Dermis microvascular lymphatic vessel endothelial cell (primary cell): Measurements from ENCODE around the gene RETSAT. TPM values are rescaled to one million over a fixed set of nuclear protein-coding genes. Genes with fewer than 3 reads are reported as not detected.
A peak's percentile ranks its signal among the peaks of the same experiment; 100 is the strongest.
"Not testable (repeated sequence)": the region's sequence is repeated elsewhere in the genome, so short reads cannot be mapped to it uniquely, and the experiment has no call there.

ENCODE experiments used
- DNase-seq, 2 donors: peaks; one replicate each; pipeline versions ENCODE4 v3.0.0 to v3.0.0-alpha.2; 2010; ENCODE audit warnings: low read depth in 2 of 2
- total RNA-seq: library from RNA; depleted of rRNA; stranded (reverse); fragments of >200 nt; gene quantifications from 2 replicates; pipeline ENCODE4 v1.2.1, GENCODE V29; 2014

The RETSAT gene
- 51.6 and 54.1 TPM in 2 replicates for total RNA-seq

DNA sequence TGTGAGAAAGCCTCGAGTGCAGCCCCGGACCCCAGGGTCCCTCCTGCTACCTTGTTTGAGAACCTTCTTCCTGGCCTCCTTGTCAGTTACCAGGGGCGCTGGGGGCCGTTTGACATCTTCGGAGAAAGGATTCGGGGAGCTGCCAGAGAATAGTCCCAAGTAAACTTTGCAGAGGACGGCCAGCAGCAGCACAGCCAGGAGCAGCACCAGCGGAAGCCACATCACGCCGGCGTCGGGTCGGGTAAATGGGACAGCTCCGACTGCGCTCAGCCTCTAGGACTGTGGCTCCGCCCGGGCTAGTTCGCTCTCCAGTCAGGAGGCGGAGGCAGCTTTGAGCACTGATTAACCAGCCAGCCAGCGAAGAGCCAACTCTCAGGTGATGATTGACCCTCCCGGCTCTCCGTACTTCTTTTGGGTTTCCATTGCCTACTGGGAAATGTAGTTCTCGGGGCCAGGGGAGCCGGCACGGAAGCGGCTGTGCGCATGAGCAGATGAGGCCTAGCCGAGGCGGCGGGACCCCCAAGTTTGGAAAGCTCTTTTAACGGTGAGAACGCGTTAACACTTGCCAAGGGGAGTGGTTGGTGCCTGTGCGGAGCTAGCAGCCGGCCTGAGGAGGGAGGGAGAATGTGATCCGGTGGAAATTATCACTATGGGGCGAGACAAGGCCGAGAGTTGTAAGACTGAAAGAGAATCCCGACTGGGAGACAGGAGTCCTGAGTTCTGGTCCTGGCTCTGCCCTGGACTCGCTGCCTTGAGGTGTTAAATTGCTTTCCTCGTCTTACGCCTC, at the start of gene RETSAT, which contains the start of gene ELMOD3:
Gene RETSAT, minus strand, starts transcription at position 243 of the 787 bp plus-strand sequence. Its CDS starts 21 bp downstream, at position 222.
Gene ELMOD3, plus strand, starts transcription at position 484 of the 787 bp plus-strand sequence. CDS start 2,430 bp downstream, outside the sequence.
- DNase-seq, result peak; percentile 100

DNA sequence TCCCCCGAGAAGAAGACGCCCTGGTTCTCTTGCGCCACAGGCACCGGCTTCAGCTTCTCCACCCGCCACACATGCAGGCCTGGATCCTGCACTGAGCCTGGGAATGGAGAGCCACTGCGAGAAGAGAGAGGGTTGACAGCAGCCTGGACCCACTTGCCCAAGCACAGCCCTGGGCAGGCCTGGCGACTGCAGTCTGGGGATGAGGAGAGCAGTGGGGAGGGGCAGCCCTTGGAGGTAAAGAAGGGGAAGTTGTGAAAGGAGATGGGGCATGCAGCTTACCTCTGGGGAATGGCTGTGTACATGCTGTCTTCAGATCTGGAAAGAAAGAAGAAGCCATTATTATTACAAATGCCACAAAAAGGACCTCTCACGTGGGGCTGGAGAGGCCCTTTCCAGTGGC, 47.5 kb upstream of the RETSAT start:
- DNase-seq, result no peak

DNA sequence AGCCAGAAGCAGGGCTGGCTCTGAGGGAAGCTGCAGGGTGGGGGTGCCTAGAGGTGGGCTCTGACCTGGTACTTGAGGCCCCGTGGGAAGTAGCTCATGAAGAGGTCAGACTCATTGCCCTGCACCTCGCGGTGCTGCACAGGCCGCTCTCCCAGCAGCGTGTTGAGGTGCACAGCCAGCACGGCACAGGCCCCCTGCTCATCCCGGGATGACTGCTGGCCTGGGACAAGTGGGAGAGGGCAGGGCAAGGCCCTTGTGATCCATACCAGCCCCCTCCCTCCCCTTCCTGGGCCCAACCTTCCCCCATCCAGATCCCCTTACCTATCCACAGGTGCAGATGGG, 47.1 kb upstream of the RETSAT start:
- no peak for DNase-seq

GRCh38 chr2:85400541-85401463, 46.5 kb upstream of the RETSAT start:
- no peak for DNase-seq

DNA sequence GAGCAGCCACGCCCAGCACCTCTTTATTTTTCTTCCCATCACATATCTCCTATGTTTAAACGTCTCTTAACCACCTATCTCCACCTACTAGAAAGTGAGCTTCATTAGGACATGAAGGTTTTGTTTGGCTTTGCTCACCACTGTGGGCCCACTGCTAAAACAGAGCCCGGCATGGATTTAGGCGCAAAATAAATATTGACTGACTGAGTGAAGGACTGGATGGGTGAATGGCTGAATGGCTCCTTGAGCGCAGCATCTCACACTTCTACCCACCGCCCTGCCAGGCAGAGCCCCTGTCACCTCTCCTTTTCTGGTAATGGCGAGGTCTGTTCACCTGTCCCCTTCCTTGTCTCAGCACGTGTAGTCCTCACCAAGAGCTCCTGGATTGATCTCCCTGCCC, 45.7 kb upstream of the RETSAT start:
- no peak for DNase-seq

DNA sequence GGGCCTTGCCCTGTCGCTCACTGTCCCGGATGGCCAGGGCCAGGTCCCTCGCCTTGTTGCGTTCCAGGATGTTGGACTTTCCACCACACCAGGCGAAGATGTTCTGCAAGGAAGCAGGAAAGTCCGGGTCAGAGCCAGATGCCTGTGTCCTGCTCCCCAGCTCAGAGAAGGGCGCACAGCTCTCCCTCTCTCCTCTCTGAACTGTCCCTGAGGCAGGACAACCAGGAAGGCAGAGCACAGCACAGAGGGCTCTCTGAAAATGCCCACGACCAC, 44.8 kb upstream of the RETSAT start:
- no peak for DNase-seq

DNA sequence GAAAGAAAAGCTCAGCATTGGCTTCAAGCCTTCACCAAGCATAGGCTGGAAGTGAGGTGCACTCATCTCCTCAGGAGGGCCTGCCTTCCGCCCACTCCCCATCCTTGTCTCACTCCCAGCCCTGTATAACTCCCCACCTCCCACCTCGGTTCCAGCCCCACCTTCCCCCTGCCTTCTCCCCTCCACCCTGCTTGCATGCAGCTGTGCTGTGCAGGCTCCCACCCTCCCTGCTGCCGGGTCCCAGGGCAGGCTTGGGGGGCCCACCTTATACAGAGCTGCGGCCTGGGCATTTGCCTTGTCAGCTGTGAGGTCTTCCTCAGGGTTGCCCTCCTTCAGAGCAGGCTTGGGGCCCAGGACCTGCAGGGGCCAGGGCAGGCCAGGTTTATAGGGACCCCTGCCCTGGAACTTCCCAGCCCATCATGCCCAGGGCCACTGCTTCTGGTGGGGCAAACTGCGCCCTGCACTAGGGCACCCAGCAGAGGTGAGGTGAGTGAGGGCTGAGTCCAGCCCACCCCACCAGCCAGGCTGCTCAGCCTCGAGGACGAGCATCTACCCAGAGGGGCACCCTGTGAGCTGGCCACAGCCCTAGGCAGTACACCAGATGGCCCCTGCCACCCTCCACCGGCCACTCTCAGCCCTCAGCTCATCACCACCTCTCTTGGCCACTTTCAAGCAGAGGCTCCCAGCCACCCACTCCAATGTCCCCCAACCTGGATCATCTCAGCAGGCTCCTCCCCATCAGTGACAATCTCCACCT, 44.3 kb upstream of the RETSAT start:
- DNase-seq, result no peak

DNA sequence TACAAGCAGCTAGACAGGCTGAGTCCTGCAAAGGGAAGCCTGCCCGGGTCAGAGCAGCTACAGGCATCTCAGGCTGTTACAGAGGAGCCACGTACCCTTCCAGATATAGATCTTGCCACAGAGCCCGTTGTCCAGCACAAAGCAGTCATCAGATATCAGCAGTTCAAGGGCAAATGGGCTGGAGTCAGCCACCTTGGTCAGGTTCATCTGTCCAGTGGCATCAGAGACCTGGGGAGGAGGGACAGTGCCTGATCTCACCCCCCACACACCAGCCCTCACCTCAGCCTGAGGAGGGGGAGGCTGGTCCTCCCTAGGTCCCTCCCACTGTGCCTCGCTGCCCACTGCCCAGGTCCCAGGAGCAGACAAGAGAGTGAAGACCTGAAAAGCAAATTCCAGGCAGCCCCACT, 43.6 kb upstream of the RETSAT start:
- no peak for DNase-seq

DNA sequence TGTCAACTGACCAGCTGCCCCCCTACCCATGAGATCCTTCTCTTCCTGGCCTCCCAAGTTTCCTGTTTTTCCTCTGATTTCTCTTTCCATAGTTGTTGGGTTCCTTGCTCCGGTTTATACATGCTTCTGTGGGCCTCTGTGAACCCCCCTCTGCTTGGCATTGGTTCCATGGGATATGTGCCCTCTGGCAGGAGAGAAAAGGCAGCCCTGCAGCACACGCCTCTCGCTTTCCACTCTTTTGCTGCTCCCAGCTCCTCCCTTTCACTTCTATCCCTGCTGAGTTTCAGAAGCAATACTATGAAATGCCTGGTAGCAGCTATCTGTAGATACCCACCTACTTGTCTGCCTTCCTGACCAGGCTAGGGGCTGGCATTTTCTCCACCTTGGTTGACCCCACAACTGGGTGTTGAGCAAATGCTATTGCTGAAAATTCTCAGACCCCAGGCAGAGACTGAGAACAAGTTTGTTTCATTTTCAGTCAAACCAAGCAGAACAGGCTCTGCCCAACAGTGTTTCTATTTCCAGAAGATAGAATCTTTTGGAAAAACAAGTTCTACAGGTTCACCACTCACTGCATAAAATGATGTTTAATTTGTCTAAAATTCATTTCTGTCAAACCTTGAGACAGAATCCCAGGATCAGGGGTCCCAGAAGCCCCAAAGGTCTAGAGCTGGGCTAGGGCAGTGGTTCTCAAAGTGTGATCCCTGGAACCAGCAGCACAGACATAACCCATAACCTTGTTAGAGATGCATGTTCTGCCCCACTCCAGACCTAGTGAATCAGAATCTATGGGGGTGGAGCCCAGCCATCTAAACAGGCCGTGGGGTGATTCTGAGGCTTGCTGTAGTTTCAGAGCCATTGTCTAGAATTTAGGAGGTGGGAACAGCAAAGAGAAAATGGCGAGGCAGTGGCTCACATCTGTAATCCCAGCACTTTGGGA, 42.5 kb upstream of the RETSAT start:
- no peak for DNase-seq

DNA sequence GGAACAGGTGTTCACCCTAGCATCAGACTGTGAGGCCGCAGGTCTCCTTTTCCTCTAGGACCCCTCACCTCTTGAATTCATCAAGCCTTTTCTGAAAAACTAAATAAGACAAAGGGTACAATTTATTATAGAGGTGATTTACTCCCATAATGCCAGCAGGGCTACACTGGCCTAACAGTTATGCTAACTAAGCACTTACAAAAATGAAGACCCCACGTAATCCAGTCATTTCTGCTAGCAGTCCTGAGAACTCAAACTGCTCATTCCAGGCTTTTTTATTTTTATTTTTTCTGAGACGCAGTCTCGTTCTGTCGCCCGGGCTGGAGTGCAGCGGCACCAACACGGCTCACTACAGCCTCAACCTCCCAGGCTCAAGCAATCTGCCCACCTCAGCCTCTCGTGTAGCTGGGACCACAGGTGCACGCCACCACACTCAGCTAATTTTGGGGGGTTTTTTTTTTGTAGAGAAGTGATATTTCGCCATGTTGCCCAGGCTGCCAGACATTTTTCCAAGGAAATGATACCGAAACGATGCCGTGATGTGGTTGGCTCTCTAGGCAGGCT, 41.7 kb upstream of the RETSAT start:
- no peak for DNase-seq

GRCh38 chr2:85394976-85395375, 40.6 kb upstream of the RETSAT start:
- DNase-seq, result no peak

- DNase-seq, result no peak
Observed at GRCh38 chr2:85394261-85394681, 39.9 kb upstream of the RETSAT start.

- DNase-seq, result no peak
Observed at GRCh38 chr2:85393836-85394235, 39.5 kb upstream of the RETSAT start.

GRCh38 chr2:85390941-85391669, 36.8 kb upstream of the RETSAT start:
- DNase-seq, result peak in 1 of 2 donors; percentile 47

GRCh38 chr2:85388878-85389538, 34.7 kb upstream of the RETSAT start:
- DNase-seq, result no peak

DNA sequence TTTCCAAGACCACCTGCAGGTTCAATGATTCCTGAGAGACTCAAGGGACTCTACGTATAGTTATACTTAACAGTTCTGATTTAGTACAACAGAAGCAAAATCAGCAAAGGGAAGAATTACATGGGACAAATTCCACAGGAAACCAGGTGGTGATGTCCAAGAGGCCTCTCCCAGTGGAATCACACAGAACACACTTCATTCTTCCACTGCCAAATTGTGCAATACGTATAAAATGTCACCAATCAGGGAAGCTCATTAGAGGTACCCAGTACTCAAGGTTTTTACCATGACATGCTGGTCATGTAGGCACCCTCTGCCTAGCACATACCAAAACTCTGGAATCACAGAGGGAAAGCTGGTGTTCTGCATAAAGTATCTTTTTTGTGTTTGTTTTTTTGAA, 33.4 kb upstream of the RETSAT start:
- no peak for DNase-seq

GRCh38 chr2:85385746-85386145, 31.4 kb upstream of the RETSAT start:
- DNase-seq, result no peak

DNA sequence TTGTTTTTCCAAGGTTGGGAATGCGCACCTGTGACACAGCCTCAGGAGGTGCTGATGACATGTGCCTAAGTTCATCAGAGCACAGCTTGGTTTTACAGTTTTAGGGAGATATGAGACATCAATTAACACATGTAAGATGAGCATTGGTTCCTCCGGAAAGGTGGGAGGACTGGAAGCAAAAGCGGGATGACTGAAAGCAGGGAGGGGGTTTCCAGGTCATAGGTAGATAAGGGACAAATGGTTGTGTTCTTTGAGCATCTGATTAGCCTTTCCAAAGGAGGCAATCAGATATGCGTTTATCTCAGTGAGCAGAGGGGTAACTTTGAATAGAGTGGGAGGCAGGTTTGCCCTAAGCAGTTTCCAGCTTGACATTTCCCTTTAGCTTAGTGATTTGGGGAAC, 29.5 kb upstream of the RETSAT start:
- DNase-seq, result no peak

GRCh38 chr2:85383151-85383550, 28.8 kb upstream of the RETSAT start:
- not testable (repeated sequence) for DNase-seq
